ENCODE results near the gene LDLRAP1.

DNA sequence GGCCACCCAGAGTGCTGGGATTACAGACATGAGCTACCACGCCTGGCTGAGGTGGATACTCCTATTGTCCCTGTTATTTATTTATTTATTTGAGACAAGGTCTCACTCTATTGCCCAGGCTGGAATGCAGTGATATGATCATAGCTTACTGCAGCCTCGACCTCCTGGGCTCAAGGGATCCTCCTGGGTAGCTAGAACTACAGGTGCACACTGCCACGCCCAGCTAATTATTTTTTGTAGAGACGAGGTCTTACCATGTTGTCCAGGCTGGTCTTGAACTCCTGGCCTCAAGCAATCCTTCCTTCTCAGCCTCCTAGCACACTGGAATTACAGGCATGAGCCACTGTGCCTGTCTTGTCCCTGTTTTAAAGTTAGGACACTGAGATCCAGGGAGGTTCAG, 5.2 kb downstream of the LDLRAP1 start:
- TF ChIP-seq POLR2A (IDR thresholded peaks at IDR 0.05; ENCODE audit: low read depth, low read length) (no peak), EZH2 (IDR thresholded peaks at IDR 0.05; ENCODE audit: borderline replicate concordance, low read depth, low read length, severe bottlenecking) (no peak), FOS (IDR thresholded peaks at IDR 0.05; ENCODE audit: borderline replicate concordance, insufficient read depth, low read length) (no peak)
- TF ChIP-seq, protein P1, sequence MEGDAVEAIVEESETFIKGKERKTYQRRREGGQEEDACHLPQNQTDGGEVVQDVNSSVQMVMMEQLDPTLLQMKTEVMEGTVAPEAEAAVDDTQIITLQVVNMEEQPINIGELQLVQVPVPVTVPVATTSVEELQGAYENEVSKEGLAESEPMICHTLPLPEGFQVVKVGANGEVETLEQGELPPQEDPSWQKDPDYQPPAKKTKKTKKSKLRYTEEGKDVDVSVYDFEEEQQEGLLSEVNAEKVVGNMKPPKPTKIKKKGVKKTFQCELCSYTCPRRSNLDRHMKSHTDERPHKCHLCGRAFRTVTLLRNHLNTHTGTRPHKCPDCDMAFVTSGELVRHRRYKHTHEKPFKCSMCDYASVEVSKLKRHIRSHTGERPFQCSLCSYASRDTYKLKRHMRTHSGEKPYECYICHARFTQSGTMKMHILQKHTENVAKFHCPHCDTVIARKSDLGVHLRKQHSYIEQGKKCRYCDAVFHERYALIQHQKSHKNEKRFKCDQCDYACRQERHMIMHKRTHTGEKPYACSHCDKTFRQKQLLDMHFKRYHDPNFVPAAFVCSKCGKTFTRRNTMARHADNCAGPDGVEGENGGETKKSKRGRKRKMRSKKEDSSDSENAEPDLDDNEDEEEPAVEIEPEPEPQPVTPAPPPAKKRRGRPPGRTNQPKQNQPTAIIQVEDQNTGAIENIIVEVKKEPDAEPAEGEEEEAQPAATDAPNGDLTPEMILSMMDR (IDR thresholded peaks at IDR 0.05; ENCODE audit: extremely low read depth in 1 of 2, insufficient read depth in 1 of 2, low read depth in 1 of 2, low read length in 2 of 2): no peak
- TF ChIP-seq, protein P2, sequence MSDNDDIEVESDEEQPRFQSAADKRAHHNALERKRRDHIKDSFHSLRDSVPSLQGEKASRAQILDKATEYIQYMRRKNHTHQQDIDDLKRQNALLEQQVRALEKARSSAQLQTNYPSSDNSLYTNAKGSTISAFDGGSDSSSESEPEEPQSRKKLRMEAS (IDR thresholded peaks at IDR 0.05; ENCODE audit: insufficient read depth, insufficient read length): no peak

Data from endothelial cell of umbilical vein (primary cell).